Measurements from ENCODE around the gene CNBP.

CNBP gene

DNA sequence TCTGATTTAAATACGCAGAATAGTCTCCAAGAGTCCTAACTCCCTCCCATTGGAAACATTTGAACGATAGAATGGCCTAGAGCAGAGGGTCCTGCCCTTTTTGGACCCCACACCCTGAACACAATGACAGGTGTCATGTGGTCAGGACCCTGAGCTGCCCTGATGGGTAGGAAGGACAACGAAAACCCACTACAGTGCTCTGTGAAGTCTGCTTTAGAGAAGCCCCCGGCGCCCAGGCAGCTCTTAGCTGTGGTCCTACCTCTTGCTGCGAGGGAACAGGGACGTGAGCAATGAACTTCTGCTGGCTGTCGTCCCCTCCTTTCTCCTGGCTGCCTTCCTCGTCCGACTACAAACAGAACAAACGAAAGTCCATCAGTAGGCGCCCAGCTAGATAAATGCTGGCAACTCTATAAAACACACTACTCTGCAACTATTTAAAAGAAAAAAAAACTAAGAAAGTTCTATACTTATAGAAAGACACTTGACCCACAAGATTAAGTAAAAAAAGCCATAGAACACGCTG is 53.3 kb downstream of the CNBP start:
- no peak for DNase-seq

DNA sequence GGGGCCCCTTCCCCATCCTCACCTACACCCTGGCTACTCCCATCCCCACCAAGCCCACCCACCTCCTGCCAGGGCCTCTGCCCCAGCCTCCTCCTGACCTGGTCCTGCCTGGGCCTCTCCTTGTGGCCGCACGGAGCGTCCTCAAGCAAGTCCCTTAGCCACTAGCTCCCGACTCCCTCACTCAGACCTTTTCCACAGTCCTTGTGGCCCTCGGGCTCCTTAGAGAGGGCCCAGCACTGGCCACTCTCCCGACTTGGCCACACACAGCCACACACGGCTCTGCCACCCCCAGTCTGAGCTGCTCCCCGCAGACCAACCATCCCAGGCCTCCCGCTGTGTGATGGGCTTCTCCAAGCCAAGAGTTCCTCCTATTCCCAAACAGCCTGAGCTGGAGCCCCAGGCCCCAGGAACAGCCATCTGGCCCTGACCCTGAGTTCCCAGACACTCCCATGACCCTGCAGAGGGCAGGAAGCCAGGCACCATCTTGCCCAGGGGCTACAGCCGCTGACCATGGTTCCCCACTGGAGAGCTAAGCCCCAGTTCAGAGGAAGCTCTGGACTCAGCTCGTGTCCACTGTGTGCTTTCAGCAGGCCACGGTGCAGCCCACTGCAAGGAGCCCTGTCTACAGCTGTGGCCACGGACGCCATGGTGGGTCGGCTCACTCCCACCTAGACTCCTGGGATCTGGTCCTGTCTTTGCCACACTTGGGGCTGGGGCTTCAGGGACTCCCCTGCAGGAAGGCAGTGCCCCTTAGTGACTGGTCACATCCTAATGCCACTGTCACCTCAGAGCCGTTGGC is 55.1 kb downstream of the CNBP start:
- no peak for DNase-seq

DNA sequence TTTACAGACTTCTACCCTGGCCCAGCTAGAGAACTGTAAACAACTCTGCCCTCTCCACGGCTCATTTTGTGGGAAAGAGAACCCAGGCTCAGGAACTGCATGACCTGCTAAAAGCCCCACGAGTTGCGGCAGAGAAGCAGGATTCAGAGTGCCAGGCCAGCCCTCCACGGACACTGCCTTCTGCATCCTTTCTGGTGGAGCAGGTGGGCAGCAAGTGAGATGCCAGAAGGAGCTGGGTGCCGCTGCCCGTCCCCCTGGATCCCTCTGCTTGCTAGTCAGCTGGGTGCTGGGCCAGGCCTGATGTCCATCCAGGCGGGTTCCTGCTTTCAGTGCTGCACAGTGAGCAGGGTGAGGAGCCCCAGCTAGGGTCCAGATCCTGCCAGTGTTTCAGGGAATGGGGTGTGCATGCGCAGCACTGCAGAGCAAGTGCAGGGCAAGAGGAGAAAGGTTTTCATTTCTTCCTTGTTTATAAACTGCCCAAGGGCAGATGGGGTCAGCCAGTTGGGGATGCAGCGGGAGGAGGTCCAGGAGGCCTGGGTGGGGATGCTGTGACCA is 56.9 kb downstream of the CNBP start:
- no peak for DNase-seq

DNA sequence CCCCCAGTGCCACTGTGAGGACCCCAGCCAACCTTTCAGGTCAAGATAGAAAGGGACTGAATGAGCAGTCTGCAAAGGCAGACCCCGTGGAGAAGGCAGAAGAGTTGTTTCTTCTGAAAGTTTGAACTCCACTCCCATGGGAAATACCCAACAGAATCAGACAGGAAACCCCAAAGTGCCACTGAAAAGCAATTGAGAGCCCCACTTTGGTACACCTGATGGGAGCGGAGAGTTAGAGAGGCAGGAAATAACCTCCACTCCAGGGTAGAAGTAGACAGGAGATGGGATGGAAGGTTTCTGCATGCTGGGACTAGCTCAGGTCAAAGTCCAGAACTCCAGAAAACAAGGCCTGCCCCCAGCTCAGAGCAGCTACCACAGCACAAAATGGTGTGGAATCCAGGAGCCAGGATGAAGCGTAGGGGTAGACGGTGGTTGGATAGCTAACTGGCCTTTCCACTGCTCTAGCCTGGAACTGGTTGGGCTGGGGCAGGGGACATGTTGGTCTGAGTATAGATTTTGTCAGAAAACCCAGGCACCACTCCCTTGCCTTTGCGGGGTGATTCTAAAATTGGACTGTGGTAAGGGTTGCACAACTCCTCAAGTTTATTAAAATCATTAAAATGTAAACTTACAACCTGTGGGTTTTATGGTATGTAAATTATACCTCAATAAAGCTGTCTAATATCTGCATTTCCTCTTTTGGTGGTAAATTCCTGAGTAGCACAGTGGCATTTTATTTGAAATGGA is 60.2 kb downstream of the CNBP start:
- no peak for DNase-seq

DNA sequence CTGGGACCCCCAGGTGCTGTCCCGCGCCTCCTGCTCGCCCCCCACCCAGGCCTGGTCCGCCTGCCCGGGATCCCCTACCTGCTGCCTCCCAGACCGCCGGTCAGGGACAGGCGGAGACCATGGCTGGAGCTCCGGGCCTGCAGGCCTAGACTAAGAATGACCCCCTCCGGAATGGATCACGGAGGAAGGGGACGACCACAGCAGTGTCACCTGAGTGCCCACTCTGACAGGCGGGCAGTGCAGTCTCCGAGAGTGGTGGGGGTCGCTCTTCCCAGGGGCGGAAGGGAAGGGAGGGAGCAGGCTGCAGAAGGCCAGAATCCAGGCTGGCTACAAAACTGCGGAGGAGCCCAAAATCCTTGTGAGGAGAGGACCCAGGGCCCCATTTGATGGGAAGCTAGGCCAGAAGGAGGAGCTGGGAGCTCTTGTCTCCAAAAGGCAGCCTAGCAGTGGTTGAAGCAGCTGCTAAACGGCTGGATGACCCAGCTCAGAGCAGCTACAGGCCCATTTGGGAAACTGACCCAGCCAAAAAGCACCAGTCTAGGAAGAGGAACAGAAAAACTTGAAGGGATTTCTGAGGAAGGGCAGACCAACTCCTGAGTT is 61.2 kb downstream of the CNBP start:
- no peak for DNase-seq

DNA sequence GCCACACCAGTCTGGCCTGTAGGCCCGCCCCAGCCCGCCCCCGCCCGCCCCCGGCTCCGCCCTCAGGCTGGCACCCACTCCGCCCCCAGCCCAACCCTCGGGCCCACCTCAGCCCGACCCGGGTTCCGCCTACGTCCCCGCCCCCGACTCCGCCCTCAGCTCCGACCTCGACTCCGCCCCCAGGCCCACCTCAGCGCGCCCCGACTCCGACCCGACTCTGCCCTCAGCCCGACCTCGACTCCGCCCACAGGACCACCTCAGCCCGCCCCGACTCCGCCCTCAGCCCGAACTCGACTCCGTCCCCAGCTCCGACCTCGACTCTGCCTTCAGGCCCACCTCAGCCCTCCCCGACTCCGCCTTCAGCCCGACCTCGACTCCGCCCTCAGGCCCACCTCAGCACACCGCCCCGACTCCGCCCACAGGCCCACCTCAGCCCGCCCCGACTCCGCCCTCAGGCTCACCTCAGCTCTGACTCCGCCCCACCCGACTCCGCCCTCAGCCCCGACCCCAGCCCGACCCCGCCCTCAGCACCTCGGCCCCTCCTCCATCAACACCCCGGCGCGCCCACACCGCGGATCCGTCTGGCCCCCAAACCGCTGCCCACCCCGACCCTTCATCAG is 61.8 kb downstream of the CNBP start, which contains the start of gene RAB43:
RAB43 (minus strand) TSS at position 13 of the 620 bp plus-strand sequence. CDS start 315 bp downstream, outside the sequence.
- peak; percentile 78 for DNase-seq

DNA sequence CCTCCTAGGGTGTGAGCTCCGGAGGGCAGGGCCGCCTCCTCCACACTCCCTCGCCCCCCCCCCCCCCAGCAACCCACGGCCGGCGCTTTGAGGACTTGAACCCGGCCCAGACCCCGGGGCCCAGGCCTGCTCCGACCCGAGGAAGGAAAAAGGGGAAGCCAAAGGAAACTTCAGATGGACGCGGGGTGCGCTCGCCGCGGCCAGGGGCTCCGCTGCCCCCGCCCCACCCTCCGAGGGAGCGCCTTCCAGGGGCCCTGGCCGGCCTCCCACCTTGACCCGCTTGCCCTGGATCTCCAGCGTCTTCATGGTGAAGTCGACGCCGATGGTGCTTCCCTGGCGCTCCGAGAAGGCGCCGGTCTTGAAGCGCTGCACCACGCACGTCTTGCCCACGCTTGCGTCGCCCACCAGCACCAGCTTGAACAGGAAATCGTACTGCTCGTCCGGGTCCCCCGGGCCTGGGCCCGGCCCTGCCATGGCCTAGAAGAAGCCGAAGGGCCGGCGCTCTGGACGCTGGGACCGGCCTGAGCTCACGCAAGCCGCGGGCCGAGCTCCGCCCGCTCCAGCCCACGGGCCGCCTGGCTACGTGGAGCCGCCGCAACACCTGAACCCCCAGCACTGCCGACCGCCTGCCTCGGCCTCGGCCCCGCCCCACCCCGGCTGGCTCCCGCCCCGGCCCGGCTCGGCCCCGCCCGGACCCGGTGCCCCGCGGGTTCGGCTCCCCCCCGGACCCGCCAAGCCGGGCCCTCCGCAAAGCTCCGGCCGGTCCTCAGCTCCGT is 62.5 kb downstream of the CNBP start:
- no peak for DNase-seq

DNA sequence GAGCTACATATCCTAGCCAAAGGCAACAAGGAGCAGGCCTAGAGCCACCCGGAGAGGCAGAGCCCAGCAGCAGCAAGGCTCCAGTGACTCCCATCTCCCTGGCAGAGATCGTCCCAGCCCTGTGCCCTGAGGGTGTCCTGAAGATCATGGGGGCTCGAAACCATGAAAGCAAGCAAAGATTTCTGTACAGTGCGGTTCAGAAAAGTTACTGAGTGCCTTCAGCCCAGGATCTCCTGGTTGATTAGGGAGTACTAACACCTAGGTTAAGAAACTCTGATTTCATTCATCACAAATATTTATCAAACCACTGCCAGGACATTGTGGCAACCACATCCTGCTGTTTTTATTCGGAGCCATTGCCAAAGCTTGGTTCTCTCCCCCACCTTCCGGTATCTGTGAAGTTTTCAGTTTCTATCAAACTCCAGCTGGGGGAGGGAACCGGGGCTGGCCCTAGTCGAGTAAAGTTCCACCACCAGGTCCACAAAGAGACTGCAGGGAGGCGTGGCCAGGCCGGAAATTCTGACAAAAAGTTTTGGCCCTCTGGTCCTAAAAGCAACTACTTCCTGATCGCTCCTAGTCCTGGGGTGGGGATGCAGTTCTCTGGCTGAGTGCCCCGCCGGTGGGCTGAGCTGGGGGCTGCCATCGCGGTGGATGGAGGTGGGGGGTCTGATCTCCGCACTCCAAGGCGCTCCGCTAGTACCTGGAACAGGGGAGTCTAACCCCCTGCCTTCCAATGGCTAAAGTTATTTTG is 63.3 kb downstream of the CNBP start:
- no peak for DNase-seq

DNA sequence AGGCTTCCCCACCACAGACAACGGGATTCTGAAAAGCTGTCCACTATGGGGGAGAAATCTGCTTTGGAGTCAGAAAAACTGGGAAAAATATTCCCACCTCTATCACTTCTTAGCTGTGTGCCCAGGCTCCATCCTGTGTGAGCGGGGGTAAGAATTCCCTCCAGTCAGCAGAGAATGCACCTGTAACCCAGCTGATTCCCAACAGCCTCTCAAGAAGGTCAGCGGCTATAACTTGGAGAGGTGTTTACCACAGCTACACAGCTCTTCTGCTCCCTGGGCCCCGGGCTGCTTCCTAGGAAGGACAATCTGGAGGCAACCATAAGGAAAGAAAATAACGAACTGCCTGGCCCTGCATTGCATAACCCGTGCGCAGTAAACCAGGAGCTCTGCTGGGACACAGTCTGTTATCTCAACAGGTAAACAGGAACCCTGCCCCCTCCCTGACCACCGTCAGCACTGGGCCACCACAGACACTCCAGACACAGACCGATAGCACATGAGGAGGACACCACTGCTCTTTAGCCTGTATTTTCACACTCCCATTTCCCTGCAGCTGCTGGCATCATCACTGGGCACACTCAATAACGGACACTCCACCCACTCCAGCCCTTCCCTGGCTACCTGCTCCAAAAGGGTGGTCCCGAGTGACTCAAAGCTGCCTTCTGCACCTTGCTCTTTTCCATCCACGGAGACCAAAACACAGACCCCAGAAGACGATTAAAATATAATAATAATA is 64.2 kb downstream of the CNBP start:
- no peak for DNase-seq

DNA sequence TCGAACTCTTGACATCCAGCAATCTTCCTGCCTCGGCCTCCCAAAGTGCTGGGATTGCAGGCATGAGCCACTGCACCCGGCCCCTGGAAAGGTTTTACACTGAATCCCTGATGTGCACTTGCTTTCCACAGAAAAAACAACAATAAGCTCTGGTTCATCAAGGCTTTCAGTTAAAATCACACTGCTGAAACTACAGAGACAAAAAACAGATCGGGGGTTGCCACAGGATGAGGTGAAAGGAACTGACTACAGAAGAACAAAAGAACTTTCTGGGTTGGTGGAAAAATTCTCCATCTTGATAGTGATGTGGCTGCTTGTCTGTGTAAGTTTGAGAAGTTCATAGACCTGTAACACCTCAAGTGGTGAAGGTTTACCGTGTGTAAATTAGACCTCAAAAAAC is 65.0 kb downstream of the CNBP start:
- no peak for DNase-seq

Measured in NCI-H748 treated with DMSO at 0.1 percent for 48 hours (cell line).